ENCODE measurements around the gene EPM2A. TPM values are rescaled to one million over a fixed set of nuclear protein-coding genes. Genes with fewer than 3 reads are reported as not detected.
"Not testable (repeated sequence)": the region's sequence is repeated elsewhere in the genome, so short reads cannot be mapped to it uniquely, and the experiment has no call there.

The EPM2A gene
- 10 to 100 TPM; 12.3 to 16.6 (median 14.1) TPM for polyA plus RNA-seq (ENCODE audit: insufficient read length in 4 of 4)

GRCh38 chr6:145735356-145736165 is at the start of gene EPM2A:
TSS of gene EPM2A (minus strand) at chr6:145735520. CDS start at chr6:145735498, 22 bp downstream.
- DNase-seq (ENCODE audit: low read depth in 4 of 4, low spot score in 2 of 4): peak in 1 of 4 donors; percentile 58

DNA sequence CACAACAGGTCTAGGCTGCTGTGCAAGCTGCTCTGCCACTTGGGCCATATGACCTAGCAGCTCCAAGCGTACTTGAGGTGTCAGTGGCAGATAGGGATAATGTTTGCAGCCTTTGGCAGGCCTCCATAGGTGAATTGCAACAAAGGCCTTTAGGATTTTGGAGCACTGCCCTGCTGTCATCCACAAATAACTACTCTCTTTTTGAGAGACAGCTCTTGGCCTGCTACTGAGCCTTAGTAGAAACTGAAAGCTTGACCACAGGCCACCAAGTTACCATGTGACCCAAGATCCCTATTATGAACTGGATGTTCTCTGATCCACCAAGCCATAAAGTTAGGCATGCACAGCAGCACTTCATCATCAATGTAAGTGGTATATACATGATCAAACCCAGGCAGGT is 49.4 kb upstream of the EPM2A start:
- no peak for DNase-seq (ENCODE audit: low read depth in 4 of 4, low spot score in 2 of 4)

GRCh38 chr6:145783796-145784195 is 48.5 kb upstream of the EPM2A start:
- DNase-seq (ENCODE audit: low read depth in 4 of 4, low spot score in 2 of 4): no peak

- no peak for DNase-seq (ENCODE audit: low read depth in 4 of 4, low spot score in 2 of 4)
Measured at GRCh38 chr6:145772846-145773245, 37.5 kb upstream of the EPM2A start.

- DNase-seq (ENCODE audit: low read depth in 4 of 4, low spot score in 2 of 4): no peak
Measured at GRCh38 chr6:145765449-145765848, 30.1 kb upstream of the EPM2A start.

DNA sequence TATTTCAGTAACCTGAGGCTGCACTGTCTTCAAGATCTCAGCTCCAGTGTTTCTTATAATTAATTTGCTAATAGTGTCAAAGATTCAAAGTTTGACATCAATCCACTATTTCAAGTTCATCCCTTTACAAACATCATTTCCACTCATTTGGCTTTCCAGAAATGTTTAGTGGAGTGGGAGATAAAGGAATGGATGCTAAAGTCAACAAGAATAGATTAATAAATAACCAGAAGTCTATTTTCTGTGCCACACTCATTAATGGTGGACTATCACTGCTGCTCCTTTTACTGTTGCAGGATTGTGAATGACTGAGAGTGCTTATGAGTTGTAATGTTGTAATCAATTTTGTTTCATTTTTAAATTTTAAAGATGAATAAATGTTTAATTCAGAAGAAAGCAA is 28.4 kb upstream of the EPM2A start:
- DNase-seq (ENCODE audit: low read depth in 4 of 4, low spot score in 2 of 4): no peak

GRCh38 chr6:145761584-145761983 is 26.3 kb upstream of the EPM2A start:
- DNase-seq (ENCODE audit: low read depth in 4 of 4, low spot score in 2 of 4): no peak

DNA sequence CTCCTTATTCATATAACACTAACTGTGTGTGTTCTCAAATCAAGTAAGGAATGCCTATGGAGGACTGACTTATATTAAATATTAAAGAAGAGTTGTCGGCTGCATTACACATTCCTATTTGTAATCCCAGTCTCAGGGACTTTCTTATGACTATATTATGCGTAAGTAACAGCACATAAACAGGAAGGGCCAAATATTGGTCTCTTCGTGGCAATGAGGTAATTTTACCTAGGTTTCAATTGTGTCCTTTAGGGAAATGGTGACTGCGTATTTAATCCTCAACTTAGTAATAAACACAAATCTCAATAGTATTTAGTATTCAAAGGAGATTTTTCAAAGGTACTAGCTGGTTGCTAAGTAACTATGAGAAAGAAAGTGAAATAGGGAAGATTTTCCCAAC is 22.8 kb upstream of the EPM2A start:
- no peak for DNase-seq (ENCODE audit: low read depth in 4 of 4, low spot score in 2 of 4)

- no peak for DNase-seq (ENCODE audit: low read depth in 4 of 4, low spot score in 2 of 4)
Measured at GRCh38 chr6:145756170-145756662, 20.9 kb upstream of the EPM2A start.

- no peak for DNase-seq (ENCODE audit: low read depth in 4 of 4, low spot score in 2 of 4)
Measured at GRCh38 chr6:145755682-145756081, 20.4 kb upstream of the EPM2A start.

- no peak for DNase-seq (ENCODE audit: low read depth in 4 of 4, low spot score in 2 of 4)
Measured at GRCh38 chr6:145752638-145753037, 17.3 kb upstream of the EPM2A start.

DNA sequence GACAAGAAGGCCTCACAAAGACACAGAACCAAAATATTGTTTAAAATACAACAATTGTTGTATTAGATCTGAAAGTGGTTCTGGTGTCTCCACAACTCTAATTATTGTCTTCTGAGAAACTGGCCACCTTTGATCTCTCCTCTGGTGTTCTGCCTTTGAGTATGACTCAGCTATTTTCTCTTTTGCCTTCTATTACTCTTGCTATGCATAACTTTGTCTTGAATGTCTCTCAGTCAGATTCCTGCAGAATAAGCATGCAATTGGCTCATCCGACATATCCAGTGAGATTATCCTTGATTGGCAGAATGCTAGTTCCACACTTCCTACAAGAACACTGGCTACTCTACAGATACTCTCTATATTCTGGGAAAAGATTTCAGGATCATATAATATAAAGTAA is 14.3 kb upstream of the EPM2A start:
- DNase-seq (ENCODE audit: low read depth in 4 of 4, low spot score in 2 of 4): no peak

GRCh38 chr6:145745861-145746260 is 10.5 kb upstream of the EPM2A start:
- DNase-seq (ENCODE audit: low read depth in 4 of 4, low spot score in 2 of 4): no peak

GRCh38 chr6:145744619-145745018 is 9.3 kb upstream of the EPM2A start:
- no peak for DNase-seq (ENCODE audit: low read depth in 4 of 4, low spot score in 2 of 4)

GRCh38 chr6:145743332-145743731 is 8.0 kb upstream of the EPM2A start:
- DNase-seq (ENCODE audit: low read depth in 4 of 4, low spot score in 2 of 4): no peak

DNA sequence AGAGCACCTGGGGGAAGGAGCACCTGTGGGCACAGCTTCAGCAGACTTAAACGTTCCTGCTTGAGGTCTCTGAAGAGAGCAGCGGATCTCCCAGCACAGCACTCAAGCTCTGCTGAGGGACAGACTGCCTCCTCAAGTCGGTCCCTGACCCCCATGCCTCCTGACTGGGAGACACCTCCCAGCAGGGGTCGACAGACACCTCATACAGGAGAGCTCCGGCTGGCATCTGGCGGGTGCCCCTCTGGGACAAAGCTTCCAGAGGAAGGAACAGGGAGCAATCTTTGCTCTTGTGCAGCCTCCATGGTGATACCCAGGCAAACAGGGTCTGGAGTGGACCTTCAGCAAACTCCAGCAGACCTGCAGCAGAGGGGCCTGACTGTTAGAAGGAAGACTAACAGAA is 7.2 kb upstream of the EPM2A start:
- DNase-seq (ENCODE audit: low read depth in 4 of 4, low spot score in 2 of 4): not testable (repeated sequence)

- DNase-seq (ENCODE audit: low read depth in 4 of 4, low spot score in 2 of 4): not testable (repeated sequence)
Measured at GRCh38 chr6:145739685-145740084, 4.4 kb upstream of the EPM2A start.

- DNase-seq (ENCODE audit: low read depth in 4 of 4, low spot score in 2 of 4): no peak
Measured at GRCh38 chr6:145738265-145738664, 2.9 kb upstream of the EPM2A start.

- DNase-seq (ENCODE audit: low read depth in 4 of 4, low spot score in 2 of 4): peak in 1 of 4 donors; percentile 39
Measured at GRCh38 chr6:145736661-145737144, 1.4 kb upstream of the EPM2A start.

- DNase-seq (ENCODE audit: low read depth in 4 of 4, low spot score in 2 of 4): peak in 3 of 4 donors; percentile 65 to 87 (median 82)
Measured at GRCh38 chr6:145734486-145735355, 599 bp downstream of the EPM2A start.

DNA sequence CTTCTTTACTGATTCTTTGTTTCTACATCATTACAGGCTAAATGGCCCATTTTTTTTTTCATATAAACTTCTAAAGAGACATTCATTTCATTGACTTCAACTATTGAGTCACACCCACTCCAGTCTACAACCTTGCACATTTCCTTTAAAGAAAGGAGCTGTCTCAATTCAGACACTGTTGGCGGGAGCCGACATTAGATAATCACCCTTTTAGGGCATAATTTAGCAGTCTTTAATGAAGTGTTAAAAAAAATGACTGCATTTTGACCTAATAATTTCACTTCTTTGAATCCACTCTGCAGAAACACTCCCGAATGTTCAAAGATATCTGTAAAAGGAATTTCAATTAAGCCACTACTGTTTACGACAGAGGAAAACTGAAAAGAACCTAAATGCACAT is 1.5 kb downstream of the EPM2A start:
- no peak for DNase-seq (ENCODE audit: low read depth in 4 of 4, low spot score in 2 of 4)

Data from left renal cortex interstitium (tissue), 4 donors.